Ammon's horn (tissue), 1 donor: Measurements from ENCODE around the gene SPNS3.

Experiments
- DNase-seq: peaks from one replicate; pipeline ENCODE4 v3.0.0-alpha.2; 2016; ENCODE audit warnings: low spot score

The SPNS3 gene

DNA sequence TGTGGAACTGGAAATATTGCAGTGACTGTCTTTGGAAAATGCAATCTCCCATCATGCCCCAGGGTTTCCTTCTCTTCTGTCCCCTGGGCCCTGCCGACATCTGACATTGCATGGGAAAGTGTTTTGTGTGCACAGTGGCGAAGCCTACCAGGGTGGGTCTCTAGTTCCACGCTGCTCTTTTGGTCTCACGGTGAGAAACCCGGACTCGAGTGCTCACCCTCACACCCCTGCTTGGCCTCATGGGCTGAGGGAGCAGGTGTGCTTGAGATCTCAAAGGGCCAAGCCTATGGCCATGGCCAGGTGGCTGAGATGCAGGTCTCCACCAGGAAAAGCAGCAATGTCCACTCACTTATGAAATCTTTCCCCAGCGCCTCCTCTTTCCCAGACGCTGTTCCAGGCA is 32.0 kb downstream of the SPNS3 start:
- DNase-seq = no peak

DNA sequence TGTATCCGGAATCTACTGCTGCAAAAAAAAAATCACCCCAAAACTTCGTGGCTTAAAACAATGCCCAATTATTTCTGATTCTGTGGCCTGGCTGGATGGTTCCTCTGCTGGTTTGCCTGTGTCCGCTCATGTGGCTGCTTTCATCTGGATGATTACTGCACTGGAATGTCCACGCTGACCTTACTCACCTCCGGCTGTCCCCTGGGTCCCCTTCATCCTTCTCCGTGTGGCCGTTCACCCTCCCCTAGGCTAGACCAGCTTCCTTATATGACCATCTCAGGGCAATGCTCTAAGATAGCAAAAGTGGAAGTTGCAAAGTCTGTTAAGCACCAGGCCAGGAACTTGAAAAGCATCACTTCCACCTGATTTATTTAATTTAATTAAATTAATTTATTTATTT is 33.5 kb downstream of the SPNS3 start:
- DNase-seq = no peak

DNA sequence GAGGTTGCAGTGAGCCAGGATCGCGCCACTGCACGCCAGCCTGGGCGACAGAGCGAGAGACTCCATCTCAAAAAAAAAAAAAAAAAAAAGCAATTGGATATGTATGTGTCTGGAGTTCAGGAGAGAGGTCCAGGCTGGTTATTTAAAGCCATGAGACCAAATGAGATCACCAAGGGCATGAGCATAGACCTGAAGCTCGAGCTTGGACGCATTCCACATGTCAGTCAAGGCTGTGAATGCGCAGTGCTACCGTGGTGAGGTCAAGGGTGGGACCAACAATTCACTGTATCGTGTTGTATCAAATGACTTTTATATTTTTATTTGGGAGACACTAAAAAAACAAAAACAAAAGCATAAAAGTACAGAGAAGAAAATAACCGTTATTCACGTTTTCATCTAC is 35.8 kb downstream of the SPNS3 start:
- DNase-seq = no peak

DNA sequence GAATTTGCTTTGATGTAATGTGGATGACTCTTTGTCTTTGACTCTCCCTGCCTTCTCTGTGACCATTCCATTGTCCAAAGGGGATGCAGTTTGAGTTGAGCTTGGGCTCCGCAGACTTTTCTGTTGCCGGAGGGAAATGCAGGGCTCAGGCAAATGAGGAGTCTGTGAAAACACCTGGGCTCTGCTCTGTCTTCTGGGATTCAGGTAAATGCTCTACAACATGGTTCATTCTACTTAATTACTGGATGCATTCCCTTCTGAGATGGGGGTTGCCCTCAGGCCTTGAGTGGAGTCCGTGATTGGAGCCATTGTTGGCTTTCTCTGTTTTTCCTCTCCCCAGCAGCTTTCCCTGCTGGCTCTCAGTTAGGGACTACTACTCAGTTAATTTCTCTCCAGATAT is 38.5 kb downstream of the SPNS3 start:
- DNase-seq = no peak

DNA sequence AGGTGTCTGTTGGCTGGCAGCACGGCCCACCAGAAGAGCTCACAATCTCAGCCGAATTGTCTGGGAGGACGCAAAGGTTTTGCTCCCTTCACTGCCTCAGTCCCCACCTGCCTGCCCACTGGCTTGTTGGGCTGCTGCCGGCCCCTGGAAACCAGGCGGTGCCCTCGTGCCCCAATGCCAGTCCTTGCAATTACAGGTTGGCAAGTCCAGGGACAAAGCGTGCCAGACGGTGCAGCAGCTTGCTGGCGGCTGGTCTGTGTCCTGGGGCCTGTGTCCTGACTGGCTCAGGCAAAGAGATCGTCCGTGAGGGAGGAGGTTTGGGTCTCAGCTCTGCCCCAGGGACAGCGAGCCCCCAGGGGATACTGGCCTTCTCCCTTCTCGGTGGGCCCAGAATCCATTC is 40.4 kb downstream of the SPNS3 start:
- DNase-seq = no peak

DNA sequence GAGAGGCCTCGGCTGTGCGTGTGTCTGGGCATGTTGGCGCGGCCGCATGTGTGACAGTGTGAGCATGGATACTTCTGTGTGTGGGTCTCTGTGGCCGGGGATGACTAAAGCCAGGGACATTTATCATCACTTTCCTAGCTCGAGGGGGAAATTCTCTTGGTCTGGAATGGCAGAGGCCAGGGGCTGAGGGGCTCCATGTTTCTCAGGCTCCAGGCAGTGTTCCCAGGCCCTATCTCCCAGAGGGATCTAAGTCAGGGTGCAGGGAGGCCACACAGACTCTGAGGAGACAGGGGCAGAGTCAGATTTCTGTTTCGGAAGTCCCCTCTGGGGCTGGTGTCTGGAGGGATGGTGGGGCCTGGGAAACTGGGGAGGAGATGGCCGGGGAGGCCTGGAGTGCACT is 41.3 kb downstream of the SPNS3 start:
- no peak for DNase-seq

DNA sequence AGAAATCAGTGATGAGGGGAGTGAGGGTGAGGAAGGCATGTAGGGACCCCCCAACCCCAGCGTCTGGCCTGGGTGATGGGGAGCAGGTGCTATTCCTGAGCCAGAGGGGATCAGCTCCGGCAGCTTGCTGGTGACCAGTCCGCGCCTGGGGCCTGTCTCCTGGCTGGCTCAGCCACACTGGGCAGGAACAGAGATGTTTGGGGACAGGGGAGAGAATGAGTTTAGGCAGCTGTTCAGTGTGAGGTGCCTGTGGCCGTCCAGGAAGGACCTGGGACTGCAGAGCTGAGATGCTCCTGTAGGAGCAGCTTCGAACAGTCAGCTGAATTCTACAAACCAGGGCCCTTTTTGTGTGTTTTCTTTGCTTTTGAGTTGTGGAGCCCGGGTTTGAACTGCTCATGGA is 41.7 kb downstream of the SPNS3 start:
- no peak for DNase-seq

DNA sequence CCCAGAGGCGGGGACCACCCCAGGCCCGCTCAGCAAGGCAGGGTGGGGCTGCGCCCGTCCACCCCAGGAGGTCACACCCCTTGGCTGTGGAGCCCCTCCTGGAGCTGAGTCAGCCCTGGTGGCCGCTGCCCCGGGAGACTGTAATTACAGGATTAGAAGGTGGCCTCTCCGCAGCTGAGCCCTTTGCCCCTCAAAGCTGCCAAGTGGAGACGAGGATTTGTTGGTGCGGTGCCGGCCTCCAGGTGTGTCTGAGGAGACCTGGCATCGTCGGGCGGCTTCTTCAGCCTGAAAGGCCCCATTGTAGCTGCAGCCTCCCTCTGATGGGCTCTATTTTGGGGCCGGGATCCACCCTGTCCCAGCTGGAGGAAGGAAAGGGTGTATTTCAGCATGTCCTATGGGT is 42.3 kb downstream of the SPNS3 start:
- no peak for DNase-seq

DNA sequence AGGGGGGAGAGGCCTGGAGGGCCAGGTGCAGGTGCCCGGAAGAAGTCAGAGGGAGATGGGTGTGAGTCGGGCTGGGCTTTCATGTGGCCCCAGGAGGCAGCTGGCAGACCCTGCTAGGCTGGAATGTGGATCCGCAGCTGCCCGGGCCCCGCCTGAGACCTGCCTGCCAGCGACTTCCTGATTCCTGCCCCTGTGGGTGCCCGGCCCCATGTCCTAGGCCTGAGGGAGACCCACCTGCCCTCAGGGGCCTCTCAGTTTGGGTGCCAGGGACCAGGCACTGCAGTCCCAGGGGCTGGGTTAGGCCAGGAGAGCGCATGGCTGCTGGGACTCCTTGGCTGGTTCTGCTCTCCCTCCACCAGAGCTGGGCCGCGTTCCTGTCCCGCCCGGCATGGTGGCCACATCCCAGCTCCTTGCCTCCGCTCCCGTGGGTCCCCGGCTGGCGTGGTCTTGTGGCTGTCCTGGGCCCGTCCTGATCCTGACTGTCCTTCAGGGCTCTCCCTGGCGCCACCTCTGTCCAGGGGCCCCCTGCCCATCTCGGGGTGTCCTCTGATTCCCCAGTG is 42.9 kb downstream of the SPNS3 start:
- no peak for DNase-seq

DNA sequence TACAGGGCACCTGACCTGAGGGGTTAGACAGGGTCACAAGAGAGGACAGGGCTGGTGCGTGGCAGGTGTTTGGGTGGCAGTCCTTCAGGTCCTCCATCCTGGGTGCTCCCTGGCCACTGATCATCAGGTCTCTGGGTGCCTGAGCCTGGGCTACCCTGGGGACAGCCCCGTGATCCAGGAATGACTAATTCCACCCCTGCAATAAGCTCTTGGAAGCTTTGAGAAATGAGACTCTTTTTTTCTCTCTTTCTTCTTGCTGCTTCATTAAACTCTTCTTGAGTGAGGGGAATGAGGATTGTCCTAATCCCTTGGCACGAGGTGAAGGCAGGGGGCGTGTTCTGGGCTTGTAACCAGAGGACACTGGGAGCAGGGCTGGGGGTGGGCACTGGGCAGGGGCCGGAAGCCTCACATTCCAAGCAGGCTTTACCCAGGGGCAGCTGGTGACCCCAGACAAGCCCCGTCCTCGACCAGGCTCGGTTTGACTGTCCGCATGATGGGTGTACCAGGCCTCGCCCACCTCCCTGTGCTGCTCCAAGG is 43.6 kb downstream of the SPNS3 start:
- DNase-seq = no peak

DNA sequence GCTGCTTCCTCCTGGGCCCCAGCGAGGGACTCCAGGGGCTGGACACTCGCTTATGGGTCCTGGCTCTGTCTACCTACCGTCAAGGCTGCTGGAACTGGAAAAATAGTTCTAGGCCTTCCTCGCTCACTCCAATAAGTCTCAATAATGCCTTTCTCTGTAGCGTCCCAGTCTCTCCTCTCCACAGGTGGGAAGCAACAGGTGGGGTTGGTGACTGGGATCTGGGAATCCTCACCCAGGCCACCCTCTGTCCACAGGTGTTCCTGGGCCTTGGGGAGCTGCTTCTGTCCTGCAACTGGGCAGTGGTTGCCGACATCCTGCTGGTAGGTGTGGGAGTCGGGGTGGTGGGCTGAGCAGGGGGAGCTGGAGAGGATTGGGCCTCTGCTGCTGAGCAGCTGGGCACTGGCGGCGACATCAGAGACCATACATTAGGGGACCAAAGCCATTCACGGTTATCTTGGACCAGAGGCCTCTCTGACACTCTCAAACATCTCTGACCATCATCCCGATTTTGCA is 44.6 kb downstream of the SPNS3 start:
- DNase-seq = no peak

DNA sequence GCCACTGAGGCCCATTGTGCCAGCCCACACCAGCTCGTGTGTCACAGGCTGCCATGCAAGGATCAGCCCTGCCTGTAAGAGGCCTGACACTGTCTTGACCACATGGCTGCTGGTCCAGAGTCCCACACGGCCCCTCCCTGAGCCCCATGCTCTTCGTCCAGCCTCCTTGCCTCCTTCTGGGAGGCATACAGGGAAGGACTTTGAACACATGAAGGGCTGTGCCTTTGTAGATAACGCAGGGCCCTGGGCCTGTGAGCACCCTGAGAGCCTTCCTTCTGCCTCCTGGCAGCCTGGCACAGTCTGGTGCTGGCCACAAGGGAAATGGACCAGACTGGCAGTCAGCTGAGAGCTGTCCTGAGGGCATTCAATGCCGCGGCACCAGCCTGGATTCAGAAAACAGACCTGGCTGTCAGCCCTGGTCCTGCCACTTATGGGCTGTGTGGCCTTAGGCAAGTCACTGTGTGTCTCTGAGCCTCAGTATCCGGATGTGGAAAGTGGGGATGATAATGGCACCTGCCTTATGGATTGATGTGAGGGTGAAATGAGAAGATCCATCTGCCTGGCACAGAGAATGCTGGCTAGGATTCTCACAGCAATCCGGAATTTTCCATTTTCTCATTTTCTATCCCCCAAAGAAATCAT is 45.7 kb downstream of the SPNS3 start:
- DNase-seq = no peak

DNA sequence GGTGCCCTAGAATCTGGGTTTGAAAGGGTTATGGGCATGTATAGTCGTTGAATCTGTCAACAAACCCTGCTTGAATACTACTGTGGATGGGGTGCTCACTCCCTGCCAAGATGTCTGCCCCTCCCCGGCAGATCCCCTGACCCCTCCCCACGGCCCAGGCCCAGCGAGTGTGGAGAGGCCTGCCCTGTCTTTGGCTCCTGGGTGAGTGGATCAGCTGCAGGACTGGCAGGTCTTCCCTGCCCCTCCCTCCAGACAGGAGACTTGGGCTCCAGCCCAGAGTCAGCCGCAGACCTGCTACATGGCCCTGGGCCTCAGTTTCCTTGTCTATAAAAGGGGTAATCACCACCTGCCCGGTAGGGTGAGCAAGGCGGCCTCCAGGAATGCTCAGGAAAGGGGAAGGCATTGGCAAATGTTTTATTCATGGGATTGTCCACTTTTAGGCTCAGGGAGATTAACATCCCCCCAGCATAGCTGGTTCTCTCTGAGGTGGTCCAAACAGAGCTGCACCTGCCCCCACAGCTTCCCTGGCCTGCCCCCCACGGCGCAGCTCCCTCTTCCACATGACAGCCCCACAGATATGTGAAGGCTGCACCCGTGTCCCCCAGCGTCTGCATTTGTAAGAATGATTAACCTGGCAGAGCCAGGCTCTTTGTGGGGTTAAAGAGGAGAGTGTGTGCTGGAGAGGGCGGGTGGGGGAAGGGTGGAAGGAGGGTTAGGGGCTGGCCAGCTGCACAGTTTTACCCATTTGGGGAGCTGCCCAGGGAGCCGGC is 46.4 kb downstream of the SPNS3 start:
- DNase-seq = no peak

DNA sequence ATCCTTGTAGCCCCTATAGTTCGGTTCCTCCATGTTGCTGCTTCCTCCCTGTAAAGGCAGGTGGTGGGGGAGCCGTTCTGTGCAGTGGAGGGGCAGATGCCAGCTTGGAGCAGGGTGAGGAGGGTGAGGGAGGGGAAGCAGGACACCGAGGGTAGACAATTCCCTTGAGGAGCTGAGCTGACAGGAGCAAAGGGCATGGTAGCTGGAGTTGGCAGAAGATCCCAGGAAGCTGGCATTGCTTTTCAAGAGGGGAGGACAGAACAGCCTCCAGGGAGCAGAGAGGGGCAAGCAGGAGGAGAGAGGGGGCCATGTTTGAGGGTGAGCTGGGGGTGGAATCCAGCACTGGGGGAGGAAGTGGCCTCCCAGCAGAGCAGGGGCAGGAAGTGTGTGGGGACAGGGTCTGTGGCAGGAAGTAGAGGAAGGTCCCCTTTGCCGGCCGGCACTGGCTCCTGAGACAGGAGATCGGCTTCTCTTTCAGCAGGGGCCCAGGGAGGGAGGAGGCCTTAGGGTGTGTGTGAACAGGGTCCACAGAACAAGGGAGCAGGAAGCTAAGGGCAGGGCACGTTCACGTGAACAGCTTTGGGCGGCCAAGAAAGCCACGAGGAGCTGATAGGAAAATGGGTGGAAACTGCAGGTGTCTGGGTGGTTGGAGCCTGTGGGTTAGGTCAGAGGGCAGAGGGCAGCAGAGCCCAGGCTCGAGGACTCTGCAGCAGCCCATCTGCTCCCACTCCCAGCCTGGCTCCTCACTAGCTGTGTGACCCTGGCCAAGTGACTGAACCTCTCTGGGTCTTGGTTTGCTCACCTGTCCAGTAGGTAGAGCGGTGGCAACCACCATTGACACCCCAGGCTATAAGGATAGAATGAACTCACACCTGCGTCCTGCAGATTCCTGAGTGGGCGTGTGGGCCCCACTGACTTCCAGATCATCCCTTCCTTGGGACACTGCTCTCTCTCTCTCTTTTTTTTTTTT is 47.5 kb downstream of the SPNS3 start:
- DNase-seq = no peak

DNA sequence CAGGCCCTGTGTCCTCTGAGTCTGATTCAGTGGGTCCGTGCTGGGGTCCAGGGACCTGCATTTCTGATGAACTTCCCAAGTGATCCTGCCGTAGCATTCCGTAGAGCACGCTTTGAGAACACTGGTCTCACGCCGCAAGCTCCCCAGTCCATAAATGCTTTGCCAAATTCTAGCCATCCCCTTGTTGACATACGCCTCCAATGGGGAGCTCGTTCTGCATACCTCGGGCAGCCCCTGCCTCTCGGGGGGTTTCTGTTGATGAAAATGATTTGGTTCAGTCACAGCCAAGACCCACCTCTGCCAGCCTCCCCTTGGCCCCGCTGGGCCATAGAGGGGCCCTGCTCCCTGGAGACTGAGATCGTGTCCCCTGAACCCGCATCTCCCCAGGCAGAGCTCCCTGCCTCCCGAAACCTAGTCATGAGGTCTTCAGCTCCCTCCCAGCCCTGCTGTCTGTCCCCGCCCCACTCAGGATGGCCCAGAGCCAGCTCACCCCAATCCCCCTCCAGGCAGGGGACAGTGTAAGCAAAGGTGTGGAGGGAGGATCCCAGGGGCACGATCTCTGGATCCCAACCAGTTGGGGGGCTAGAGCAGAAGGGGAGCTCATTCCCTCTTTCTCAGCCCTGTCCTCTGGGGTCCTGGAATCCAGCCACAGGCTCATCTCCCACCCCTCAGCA is 48.7 kb downstream of the SPNS3 start:
- no peak for DNase-seq

DNA sequence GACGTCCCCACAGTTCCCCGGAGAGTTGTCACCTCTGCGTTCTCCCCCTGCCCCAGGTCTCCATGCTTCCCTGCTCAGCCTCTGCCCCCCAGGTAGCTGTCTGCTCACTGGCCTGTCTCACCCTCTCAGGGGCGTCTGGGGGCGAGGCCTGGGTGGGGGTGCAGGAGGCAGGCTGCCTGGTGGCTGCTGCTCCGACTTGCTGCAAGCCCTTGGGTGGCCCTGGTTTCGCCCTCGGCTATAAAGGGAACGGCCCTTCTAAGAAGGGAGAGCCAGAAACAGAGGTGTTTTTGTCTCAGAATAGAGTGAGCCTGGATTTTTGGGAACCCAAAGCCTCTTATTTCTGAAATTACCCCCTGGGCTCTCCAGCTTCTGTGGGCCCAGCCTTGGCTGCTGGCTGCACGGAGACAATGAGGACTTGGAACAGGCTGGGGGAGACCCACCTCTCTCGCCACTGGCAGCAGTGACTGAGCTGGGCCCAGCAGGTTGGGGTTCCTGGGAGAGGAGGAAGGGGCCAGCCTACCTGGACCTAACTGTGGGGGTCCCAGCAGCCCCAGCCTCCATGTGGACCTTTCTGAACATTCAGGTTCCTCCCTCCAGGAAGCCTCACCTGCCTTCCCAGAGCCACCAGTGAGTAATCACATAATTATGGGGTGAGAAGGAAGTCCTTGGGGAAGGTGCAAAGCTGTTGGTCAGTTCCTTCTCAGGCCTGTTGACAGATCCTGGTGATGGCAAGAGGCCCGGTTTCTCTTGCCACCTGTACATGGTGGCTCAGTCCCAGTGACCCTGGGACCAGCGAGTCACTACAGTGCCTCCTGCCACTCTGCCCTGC is 49.5 kb downstream of the SPNS3 start:
- DNase-seq = no peak

DNA sequence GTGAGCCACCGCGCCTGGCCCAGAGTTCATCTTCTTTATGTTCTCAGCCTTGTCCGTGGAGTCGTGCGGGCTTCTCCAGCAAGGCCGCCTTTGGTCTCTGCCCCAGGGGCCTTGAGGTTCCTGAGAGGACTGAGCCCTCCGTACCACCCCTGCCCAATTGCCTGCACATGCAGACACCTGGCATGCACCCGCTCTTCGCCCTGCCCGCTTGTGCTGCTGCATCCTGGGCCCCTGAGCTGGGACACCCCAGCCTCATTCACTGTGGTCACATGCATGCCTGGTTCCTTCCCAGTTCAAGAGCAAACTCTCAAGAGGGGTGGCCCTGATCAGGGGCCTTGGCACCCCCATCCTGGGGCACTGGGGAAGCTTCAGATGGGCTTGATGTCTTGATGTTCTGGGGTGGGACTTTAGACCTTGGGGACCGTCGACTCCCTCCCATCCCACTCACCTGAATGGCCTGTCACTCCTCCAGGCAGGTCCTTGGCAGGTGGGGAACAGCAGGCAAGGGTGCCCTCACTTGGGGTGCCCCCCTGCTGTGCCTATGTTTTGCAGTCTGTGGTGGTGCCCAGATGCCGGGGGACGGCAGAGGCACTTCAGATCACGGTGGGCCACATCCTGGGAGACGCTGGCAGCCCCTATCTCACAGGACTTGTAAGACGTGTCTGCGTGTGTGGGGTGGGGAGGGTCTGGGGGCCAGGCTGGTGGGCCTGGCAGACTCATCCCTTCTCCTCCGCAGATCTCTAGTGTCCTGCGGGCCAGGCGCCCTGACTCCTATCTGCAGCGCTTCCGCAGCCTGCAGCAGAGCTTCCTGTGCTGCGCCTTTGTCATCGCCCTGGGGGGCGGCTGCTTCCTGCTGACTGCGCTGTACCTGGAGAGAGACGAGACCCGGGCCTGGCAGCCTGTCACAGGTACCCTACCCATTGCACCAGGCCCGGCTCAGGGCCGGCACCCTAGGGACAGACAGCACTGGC is 52.2 kb downstream of the SPNS3 start:
- no peak for DNase-seq

DNA sequence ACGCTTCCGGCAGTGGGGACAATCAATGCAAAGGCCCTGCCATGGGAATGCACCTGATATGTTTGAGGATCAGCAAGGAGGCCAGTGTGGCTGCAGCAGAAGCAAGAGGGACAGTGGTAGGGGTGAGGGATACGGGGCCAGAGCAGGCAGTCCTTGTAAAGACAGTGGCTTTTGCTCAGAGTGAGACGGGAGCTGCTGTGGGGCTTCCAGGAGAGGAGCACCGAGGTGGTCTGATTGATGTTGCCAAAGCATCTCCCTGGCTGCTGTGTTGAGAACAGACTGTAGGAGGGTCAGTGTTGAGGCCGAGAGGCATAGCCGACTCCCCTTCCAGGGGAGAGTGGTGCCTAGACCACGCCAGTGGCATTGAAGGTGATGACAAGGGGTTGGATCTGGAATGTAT is 53.6 kb downstream of the SPNS3 start:
- DNase-seq = no peak
